ENCODE results near the gene BRCA1. TPM values are rescaled to one million over a fixed set of nuclear protein-coding genes. Genes with fewer than 3 reads are reported as not detected.
"Not testable (repeated sequence)": the region's sequence is repeated elsewhere in the genome, so short reads cannot be mapped to it uniquely, and the experiment has no call there.

The BRCA1 gene
- polyA plus RNA-seq, 3 donors, result 0.87 to 2.6 (median 1.9) TPM

DNA sequence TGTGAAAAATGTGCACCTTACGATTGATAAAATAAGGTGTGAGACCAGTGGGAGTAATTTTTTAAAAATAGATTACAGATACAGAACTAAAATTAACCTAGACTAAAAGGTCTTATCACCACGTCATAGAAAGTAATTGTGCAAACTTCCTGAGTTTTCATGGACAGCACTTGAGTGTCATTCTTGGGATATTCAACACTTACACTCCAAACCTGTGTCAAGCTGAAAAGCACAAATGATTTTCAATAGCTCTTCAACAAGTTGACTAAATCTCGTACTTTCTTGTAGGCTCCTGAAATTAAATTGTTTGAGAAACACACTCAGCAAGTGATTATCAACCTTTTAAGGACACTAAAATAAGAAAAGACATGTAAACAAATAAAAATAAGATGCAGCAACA is 20.5 kb downstream of the BRCA1 start:
- intact Hi-C loops (cut with micrococcal nuclease), result no loop called here

GRCh38 chr17:43095364-43095763 is 29.8 kb downstream of the BRCA1 start:
- H3K36me3 Mint-ChIP-seq, result peaks cover 39 to 68% of the 10 kb centered on the region in 2 donors
- H3K4me2 ChIP-seq (replicated peaks; ENCODE audit: extremely low read depth, low read length, poor library complexity, severe bottlenecking); H3K9me3 Mint-ChIP-seq; H3K27me3 Mint-ChIP-seq (ENCODE audit: low read depth in 3 of 3); H3K4me1 ChIP-seq (ENCODE audit: control insufficient read depth in 1 of 2, insufficient read depth in 2 of 2, low read length in 2 of 2); H3K4me1 Mint-ChIP-seq; H3K27me3 ChIP-seq (ENCODE audit: control insufficient read depth in 2 of 2, insufficient read depth in 2 of 2, low read length in 2 of 2); H3K79me2 ChIP-seq (ENCODE audit: insufficient read depth, low read length); H2AFZ ChIP-seq (ENCODE audit: insufficient read depth, low read depth, low read length, poor library complexity, severe bottlenecking); DNase-seq; H3K9me3 ChIP-seq (replicated peaks in 1 of 2; ENCODE audit: control insufficient read depth in 1 of 2, insufficient read depth in 1 of 2, low read length in 2 of 2); H3K4me3 Mint-ChIP-seq; H3K9ac ChIP-seq (ENCODE audit: insufficient read depth, low read length, poor library complexity, severe bottlenecking); H4K20me1 ChIP-seq (ENCODE audit: insufficient read depth, low read length); H3K27ac ChIP-seq (ENCODE audit: low read depth in 1 of 2, low read length in 2 of 2); intact Hi-C loops (cut with micrococcal nuclease); H3K4me3 ChIP-seq (replicated peaks in 1 of 3; ENCODE audit: low read depth in 2 of 3, low read length in 3 of 3): not testable (repeated sequence)
- no CpG with 5 or more reads among the region's 5 CpGs for WGBS (ENCODE audit: insufficient coverage)
- H3K27ac Mint-ChIP-seq, result peak overlapping the region in 1 of 7 donors; percentile 18
- peaks cover 16 to 82% of the 10 kb centered on the region in 2 donors for H3K36me3 ChIP-seq (replicated peaks in 1 of 2; ENCODE audit: control insufficient read depth in 1 of 2, insufficient read depth in 2 of 2, low read length in 2 of 2)

More for the DNA sequence above, 20.5 kb downstream of the BRCA1 start:
- no peak for TF ChIP-seq CTCF (IDR thresholded peaks at IDR 0.05)
- WGBS (ENCODE audit: insufficient coverage), result no CpG with 5 or more reads among the region's 3 CpGs
- Histone ChIP-seq H3K36me3 (replicated peaks in 1 of 2; ENCODE audit: control insufficient read depth in 1 of 2, insufficient read depth in 2 of 2, low read length in 2 of 2) (peaks cover 17 to 60% of the 10 kb centered on the region in 2 donors), H4K20me1 (ENCODE audit: insufficient read depth, low read length) (no peaks in the 10 kb centered on the region), H3K9me3 (replicated peaks in 1 of 2; ENCODE audit: control insufficient read depth in 1 of 2, insufficient read depth in 1 of 2, low read length in 2 of 2) (no peaks in the 10 kb centered on the region), H2AFZ (ENCODE audit: insufficient read depth, low read depth, low read length, poor library complexity, severe bottlenecking) (no peak overlapping the region), H3K4me3 (replicated peaks in 1 of 3; ENCODE audit: low read depth in 2 of 3, low read length in 3 of 3) (no peak overlapping the region), H3K79me2 (ENCODE audit: insufficient read depth, low read length) (no peaks in the 10 kb centered on the region), H3K27me3 (ENCODE audit: control insufficient read depth in 2 of 2, insufficient read depth in 2 of 2, low read length in 2 of 2) (no peaks in the 10 kb centered on the region), H3K4me1 (ENCODE audit: control insufficient read depth in 1 of 2, insufficient read depth in 2 of 2, low read length in 2 of 2) (no peaks in the 10 kb centered on the region), H3K9ac (ENCODE audit: insufficient read depth, low read length, poor library complexity, severe bottlenecking) (no peak overlapping the region), H3K27ac (ENCODE audit: low read depth in 1 of 2, low read length in 2 of 2) (no peak overlapping the region), H3K4me2 (replicated peaks; ENCODE audit: extremely low read depth, low read length, poor library complexity, severe bottlenecking) (no peak overlapping the region)
- Mint-ChIP-seq H3K9me3 (peaks cover 0 to 2% (median 0%) of the 10 kb centered on the region in 7 donors), H3K27me3 (ENCODE audit: low read depth in 3 of 3) (peaks cover 0 to 4% (median 0%) of the 10 kb centered on the region in 3 donors), H3K4me1 (no peaks in the 10 kb centered on the region), H3K36me3 (peaks cover 17 to 65% of the 10 kb centered on the region in 2 donors), H3K4me3 (no peak overlapping the region), H3K27ac (no peak overlapping the region)
- DNase-seq, result no peak
